WTC11 (cell line): Measurements from ENCODE around the gene TRUB1.

Experiments
- ATF2 ChIP-seq: sonication (generic); formaldehyde crosslinking; IDR thresholded peaks from 2 replicates; pipeline ENCODE4 v1.8.1; 2022; ENCODE audit warnings: low read depth, missing genetic modification reagents, borderline replicate concordance
- ATF6 ChIP-seq: sonication (generic); formaldehyde crosslinking; IDR thresholded peaks from 2 replicates; pipeline ENCODE4 v1.8.1; 2023; ENCODE audit warnings: mild to moderate bottlenecking, missing genetic modification reagents
- CTCF ChIP-seq: fragments of 200-600 bp; IDR thresholded peaks from 2 replicates; pipeline ENCODE4 v1.8.0; 2022; ENCODE audit warnings: antibody characterized with exemption
- E2F1 ChIP-seq: sonication (generic); formaldehyde crosslinking; IDR thresholded peaks from 2 replicates; pipeline ENCODE4 v1.8.0; 2022; ENCODE audit warnings: mild to moderate bottlenecking, missing genetic modification reagents
- E2F4 ChIP-seq: sonication (generic); formaldehyde crosslinking; IDR thresholded peaks from 2 replicates; pipeline ENCODE4 v1.8.1; 2022; ENCODE audit warnings: low read depth, mild to moderate bottlenecking, moderate library complexity, missing genetic modification reagents, borderline replicate concordance
- FOXP4 ChIP-seq: sonication (generic); formaldehyde crosslinking; IDR thresholded peaks from 2 replicates; pipeline ENCODE4 v1.8.0; 2022; ENCODE audit warnings: mild to moderate bottlenecking, missing genetic modification reagents
- HMGXB4 ChIP-seq: sonication (generic); formaldehyde crosslinking; IDR thresholded peaks from 2 replicates; pipeline ENCODE4 v1.8.1; 2023; ENCODE audit warnings: mild to moderate bottlenecking, moderate library complexity, missing genetic modification reagents
- MAX ChIP-seq: sonication (generic); formaldehyde crosslinking; IDR thresholded peaks from 2 replicates; pipeline ENCODE4 v1.8.0; 2022; ENCODE audit warnings: mild to moderate bottlenecking, missing genetic modification reagents
- MLX ChIP-seq: sonication (generic); formaldehyde crosslinking; IDR thresholded peaks from 2 replicates; pipeline ENCODE4 v1.8.1; 2023; ENCODE audit warnings: mild to moderate bottlenecking, missing genetic modification reagents, moderate library complexity
- RELA ChIP-seq: sonication (generic); formaldehyde crosslinking; IDR thresholded peaks from 2 replicates; pipeline ENCODE4 v1.8.1; 2022; ENCODE audit warnings: missing genetic modification reagents, mild to moderate bottlenecking, borderline replicate concordance
- USF2 ChIP-seq: sonication (generic); formaldehyde crosslinking; IDR thresholded peaks from 2 replicates; pipeline ENCODE4 v1.8.1; 2023; ENCODE audit warnings: mild to moderate bottlenecking, missing genetic modification reagents, moderate library complexity
- ZNF121 ChIP-seq: sonication (generic); formaldehyde crosslinking; IDR thresholded peaks from 2 replicates; pipeline ENCODE4 v1.8.0; 2023; ENCODE audit warnings: missing genetic modification reagents
- ZSCAN18 ChIP-seq: fragments of 250-450 bp; sonication (Bioruptor Pico); IDR thresholded peaks from 2 replicates; pipeline ENCODE4 v2.1.2; 2022; ENCODE audit warnings: mild to moderate bottlenecking, moderate library complexity

GRCh38 chr10:114973306-114973705 is 35.3 kb downstream of the TRUB1 start:
- TF ChIP-seq E2F4 (CRISPR knock-in tag) = no peak
- no peak for TF ChIP-seq ZNF121 (CRISPR knock-in tag)
- no peak for TF ChIP-seq MAX (CRISPR knock-in tag)
- TF ChIP-seq ATF6 (CRISPR knock-in tag) = no peak
- TF ChIP-seq RELA (CRISPR knock-in tag) = no peak
- no peak for TF ChIP-seq ATF2 (CRISPR knock-in tag)
- TF ChIP-seq CTCF = no peak
- no peak for TF ChIP-seq HMGXB4 (CRISPR knock-in tag)
- TF ChIP-seq ZSCAN18 = no peak
- TF ChIP-seq E2F1 (CRISPR knock-in tag) = no peak
- TF ChIP-seq MLX = no peak
- TF ChIP-seq USF2 (CRISPR knock-in tag) = no peak
- TF ChIP-seq FOXP4 (CRISPR knock-in tag) = no peak
